ENCODE measurements around the gene SLC6A11.

- TF ChIP-seq CTCF (optimal IDR thresholded peaks at IDR 0.05 in 1 of 3, IDR thresholded peaks at IDR 0.05 in 1 of 3, conservative IDR thresholded peaks at IDR 0.05 in 1 of 3; ENCODE audit: extremely low read depth in 1 of 3, insufficient read depth in 2 of 3, low read length in 3 of 3) = no peak
- no peak for TF ChIP-seq EZH2 (IDR thresholded peaks at IDR 0.05; ENCODE audit: low read length)
Measured at GRCh38 chr3:10974746-10975375, 158.8 kb downstream of the SLC6A11 start.
